Transverse colon (tissue), 4 donors: ENCODE measurements around the gene CALCR. TPM values are rescaled to one million over a fixed set of nuclear protein-coding genes. Genes with fewer than 3 reads are reported as not detected.
"Not testable (repeated sequence)": the region's sequence is repeated elsewhere in the genome, so short reads cannot be mapped to it uniquely, and the experiment has no call there.

Experiments
- DNase-seq: peaks from one replicate; pipeline ENCODE4 v3.0.0-alpha.2; 2019
- H3K27ac ChIP-seq, 4 donors: fragments of 200-600 bp; sonication (generic); 2 replicates each; pipeline ENCODE4 v1.5.1; 2016 to 2018; ENCODE audit warnings: inconsistent platforms in 4 of 4
- H3K27me3 ChIP-seq: fragments of 200-600 bp; sonication (generic); 2 replicates; pipeline ENCODE4 v1.5.1; 2017; ENCODE audit warnings: inconsistent platforms
- H3K36me3 ChIP-seq, 4 donors: fragments of 200-600 bp; sonication (generic); 2 replicates each; pipeline ENCODE4 v1.5.1; 2017 to 2019; ENCODE audit warnings: inconsistent platforms in 4 of 4
- H3K4me1 ChIP-seq, 4 donors: fragments of 200-600 bp; sonication (generic); 2 replicates each; pipeline ENCODE4 v1.5.1; 2017 to 2020; ENCODE audit warnings: inconsistent platforms in 4 of 4
- H3K4me3 ChIP-seq, 4 donors: fragments of 200-600 bp; sonication (generic); 1 replicate in 1 of 4; 2 replicates in 3 of 4; pipeline versions ENCODE4 v1.5.1 to v1.6.1; 2017 to 2019; ENCODE audit warnings: inconsistent platforms in 4 of 4
- H3K9me3 ChIP-seq, 2 donors: fragments of 200-600 bp; sonication (generic); 2 replicates each; pipeline ENCODE4 v1.5.1; 2017 to 2019; ENCODE audit warnings: inconsistent platforms in 2 of 2
- CTCF ChIP-seq, 5 experiments: fragments of 200-600 bp in 3 of 5; fragments of 450-650 bp in 2 of 5; sonication (generic) in 3 of 5; IDR thresholded peaks; 1 replicate in 2 of 5; 2 replicates in 3 of 5; pipeline ENCODE4 v1.5.1; 2016 to 2017; ENCODE audit warnings: antibody characterized with exemption in 5 of 5, inconsistent platforms in 3 of 5, mild to moderate bottlenecking in 2 of 5, moderate library complexity in 1 of 5
- EP300 ChIP-seq: sonication (generic); formaldehyde crosslinking; IDR thresholded peaks from one replicate; pipeline ENCODE4 v1.6.1; 2017; ENCODE audit warnings: antibody characterized with exemption, low read depth
- POLR2A ChIP-seq: fragments of 450-650 bp; IDR thresholded peaks from one replicate; pipeline ENCODE4 v1.6.1; 2016; ENCODE audit warnings: antibody characterized with exemption, mild to moderate bottlenecking, moderate library complexity
- POLR2AphosphoS5 ChIP-seq, 3 donors: sonication (generic); formaldehyde crosslinking; IDR thresholded peaks; one replicate each; pipeline ENCODE4 v1.6.1; 2016; ENCODE audit warnings: antibody characterized with exemption in 3 of 3
- WGBS, 2 donors: methylation state at CpG; one replicate each; pipeline ENCODE4 v1.1.5; 2018; ENCODE audit warnings: low coverage in 1 of 2; 5-methylcytosine and 5-hydroxymethylcytosine counted together
- in situ Hi-C, 4 donors: fragments of 200-750 bp; cut with MboI; loops; one replicate each; pipeline versions ENCODE4 v1.15.0 to v1.15.1; 2017; ENCODE audit warnings: low sequenced_read_pairs in 3 of 4, low pct_ligation_motif_present in 1 of 4, low pct_unique_long_range_greater_than_20kb in 1 of 4
- intact Hi-C: fragments of 100-400 bp; cut with DNase I; formaldehyde crosslinking; loops from one replicate; pipeline ENCODE4 v1.15.1; 2023; ENCODE audit warnings: low total_unique reads
- total RNA-seq, 4 donors: library from RNA; depleted of rRNA; stranded (reverse); fragments of >200 nt; gene quantifications; one replicate each; pipeline ENCODE4 v1.1.0, GENCODE V29; 2016

CALCR gene
- total RNA-seq, 4 donors from 2014 or later, result not detected

GRCh38 chr7:93620057-93620456 lies 45.5 kb upstream of the CALCR start:
- intact Hi-C loops (no loop called here), in situ Hi-C loops (no loop called here)
- TF ChIP-seq POLR2AphosphoS5 (IDR thresholded peaks at IDR 0.05) (no peak), POLR2A (no peak), CTCF (IDR thresholded peaks at IDR 0.05) (no peak), EP300 (no peak)
- Histone ChIP-seq H3K27me3 (no peaks in the 10 kb centered on the region), H3K9me3 (no peaks in the 10 kb centered on the region), H3K4me3 (no peak overlapping the region), H3K4me1 (no peaks in the 10 kb centered on the region), H3K27ac (no peak overlapping the region), H3K36me3 (no peaks in the 10 kb centered on the region)
- no peak for DNase-seq

- Histone ChIP-seq H3K27ac (no peak overlapping the region), H3K27me3 (no peaks in the 10 kb centered on the region), H3K9me3 (no peaks in the 10 kb centered on the region), H3K4me1 (no peaks in the 10 kb centered on the region), H3K36me3 (no peaks in the 10 kb centered on the region), H3K4me3 (no peak overlapping the region)
- intact Hi-C loops, result no loop called here
- DNase-seq, result no peak
- WGBS, 2 donors, result 40 to 78% methylated on average over 1 of the region's 1 CpG
- TF ChIP-seq POLR2AphosphoS5 (IDR thresholded peaks at IDR 0.05) (no peak), EP300 (no peak), CTCF (IDR thresholded peaks at IDR 0.05) (no peak), POLR2A (no peak)
- in situ Hi-C loops, result no loop called here
Measured at GRCh38 chr7:93601363-93601762, 26.8 kb upstream of the CALCR start.

GRCh38 chr7:93594250-93594649 lies 19.7 kb upstream of the CALCR start:
- H3K4me1 ChIP-seq, result no peaks in the 10 kb centered on the region
- H3K4me3 ChIP-seq, result no peak overlapping the region
- no peaks in the 10 kb centered on the region for H3K36me3 ChIP-seq
- 65 to 100% methylated on average over 1 of the region's 1 CpG for WGBS, 2 donors
- intact Hi-C loops (no loop called here), in situ Hi-C loops (no loop called here)
- DNase-seq, result no peak
- no peak overlapping the region for H3K27ac ChIP-seq
- no peaks in the 10 kb centered on the region for H3K27me3 ChIP-seq
- TF ChIP-seq POLR2AphosphoS5 (IDR thresholded peaks at IDR 0.05) (no peak), EP300 (no peak), CTCF (IDR thresholded peaks at IDR 0.05) (no peak), POLR2A (no peak)
- H3K9me3 ChIP-seq, result no peaks in the 10 kb centered on the region

GRCh38 chr7:93592588-93593266 lies 18.2 kb upstream of the CALCR start:
- Histone ChIP-seq H3K9me3 (no peaks in the 10 kb centered on the region), H3K27ac (no peak overlapping the region), H3K4me3 (no peak overlapping the region), H3K4me1 (no peaks in the 10 kb centered on the region), H3K36me3 (no peaks in the 10 kb centered on the region), H3K27me3 (no peaks in the 10 kb centered on the region)
- no peak for DNase-seq
- TF ChIP-seq EP300, result no peak
- no peak for TF ChIP-seq CTCF (IDR thresholded peaks at IDR 0.05)
- no peak for TF ChIP-seq POLR2AphosphoS5 (IDR thresholded peaks at IDR 0.05)
- no peak for TF ChIP-seq POLR2A
- WGBS, 2 donors, result 57 to 69% methylated on average over 1 of the region's 1 CpG
- intact Hi-C loops, result no loop called here
- in situ Hi-C loops, result no loop called here

GRCh38 chr7:93591224-93592050 lies 16.9 kb upstream of the CALCR start:
- H3K27me3 ChIP-seq, in situ Hi-C loops, intact Hi-C loops, H3K36me3 ChIP-seq, H3K4me1 ChIP-seq, H3K9me3 ChIP-seq, H3K27ac ChIP-seq, DNase-seq, H3K4me3 ChIP-seq: not testable (repeated sequence)
- WGBS, 2 donors, result 33 to 83% methylated on average over 1 to 33 of the region's 34 CpGs

GRCh38 chr7:93586479-93586865 lies 11.9 kb upstream of the CALCR start:
- intact Hi-C loops, H3K4me1 ChIP-seq, in situ Hi-C loops, DNase-seq, H3K27ac ChIP-seq, H3K36me3 ChIP-seq, H3K9me3 ChIP-seq, H3K27me3 ChIP-seq, H3K4me3 ChIP-seq: not testable (repeated sequence)
- 93% methylated on average over 14 of the region's 22 CpGs; no CpG with 5 or more reads in 1 of the 2 donors for WGBS, 2 donors
